Right ventricle myocardium superior (tissue), 1 donor: Measurements from ENCODE around the gene SP100. TPM values are rescaled to one million over a fixed set of nuclear protein-coding genes. Genes with fewer than 3 reads are reported as not detected.
A peak's percentile ranks its signal among the peaks of the same experiment; 100 is the strongest.
"Not testable (repeated sequence)": the region's sequence is repeated elsewhere in the genome, so short reads cannot be mapped to it uniquely, and the experiment has no call there.

Experiments used
- ATAC-seq: fragments of 200-7000 bp; cut with Tn5 transposase; one replicate; pipeline ENCODE4 v1.9.1; 2020; ENCODE audit warnings: mild to moderate bottlenecking; ENCODE audit not compliant: poor library complexity
- DNase-seq: peaks from one replicate; pipeline ENCODE4 v3.0.0-alpha.2; 2020
- intact Hi-C: fragments of 100-400 bp; cut with DNase I; formaldehyde crosslinking; loops from one replicate; pipeline ENCODE4 v1.11.2; 2022
- total RNA-seq: library from RNA; stranded (reverse); fragmentation: NEBNext Ultra II Directional; extraction: Animal tissue kit (Norgen Biotek cat#: 25700); gene quantifications from one replicate; pipeline ENCODE4 v1.2.1, GENCODE V29; 2021
- donor health status: DM: no; HTN: yes; CAD: no; lungs with severe emphysema.

SP100 gene
- total RNA-seq, 1 donor from 2014 or later, result 50.9 TPM

DNA sequence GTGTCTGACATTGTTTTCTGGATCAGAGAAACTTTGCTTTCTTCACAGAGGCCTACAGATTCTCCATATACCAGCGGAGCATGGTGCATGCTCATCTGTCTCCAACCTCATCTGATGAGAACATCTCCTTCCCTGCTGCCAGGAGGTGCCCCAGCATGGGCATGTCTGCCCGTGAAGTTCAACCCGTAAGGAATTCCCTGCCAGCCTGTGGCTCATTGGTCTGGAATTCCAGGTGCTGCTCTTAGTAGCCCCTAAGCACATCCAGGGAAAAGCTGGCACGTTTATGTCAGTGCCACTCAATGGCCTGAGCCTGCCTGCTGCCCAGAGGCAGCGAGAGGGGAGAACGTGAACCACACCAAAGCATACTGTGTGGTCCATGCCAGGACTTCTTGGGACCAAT, 1.7 kb upstream of the SP100 start:
- DNase-seq, result no peak
- no peak for ATAC-seq
- intact Hi-C loops, result no loop called here

DNA sequence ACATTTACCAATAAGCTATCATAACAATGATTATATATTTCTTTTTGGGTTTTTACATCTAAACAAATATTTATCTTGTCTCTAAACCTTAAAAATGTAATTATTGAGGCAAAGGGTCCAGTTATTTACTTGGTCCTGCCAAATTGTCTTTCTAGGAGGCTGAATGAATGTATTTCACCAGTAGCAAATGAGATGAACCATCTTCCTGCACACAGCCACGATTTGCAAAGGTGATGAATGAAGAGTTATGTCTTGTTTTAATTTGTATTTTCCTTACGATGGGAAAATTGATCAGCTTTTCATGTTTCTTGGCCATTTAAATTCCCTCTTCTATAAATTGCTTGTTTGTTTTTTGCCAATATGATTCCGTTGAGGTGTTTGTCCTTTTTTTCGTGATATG, 1.4 kb downstream of the SP100 start:
- intact Hi-C loops, result no loop called here
- no peak for ATAC-seq
- no peak for DNase-seq

DNA sequence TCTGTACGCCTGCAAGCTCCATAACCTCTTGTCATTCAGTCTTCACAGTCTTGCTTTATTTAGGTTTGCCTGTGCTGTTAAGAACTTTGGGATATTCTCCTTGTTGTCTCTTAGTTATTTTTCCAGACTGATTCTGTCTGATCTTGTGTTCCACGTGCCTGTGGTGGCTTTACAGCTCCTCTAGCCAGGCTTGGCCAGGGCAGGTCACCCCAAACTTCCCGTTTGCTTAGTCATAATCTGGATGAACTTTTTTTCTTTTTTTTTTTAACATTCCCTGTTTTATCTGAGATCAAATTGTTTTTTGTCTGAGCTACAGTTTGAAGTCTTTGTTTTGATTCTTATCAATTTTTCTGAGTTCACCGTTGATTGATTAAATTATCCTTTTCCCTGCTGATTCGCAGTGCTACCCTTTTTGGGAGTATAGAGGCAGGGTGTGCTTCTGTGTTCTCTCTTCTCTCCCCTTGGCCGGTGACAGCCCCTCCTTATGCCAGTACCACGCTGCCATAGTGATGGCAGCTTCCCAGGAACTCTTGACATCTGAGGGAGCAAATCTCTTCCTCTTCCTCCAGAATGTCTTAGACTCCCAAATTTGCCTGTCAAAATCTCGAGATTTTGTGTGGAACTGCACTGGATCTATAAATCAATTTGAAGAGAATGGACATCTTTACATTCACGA, 2.5 kb downstream of the SP100 start:
- intact Hi-C loops, result no loop called here
- DNase-seq, result no peak
- ATAC-seq, result peak; percentile 55

DNA sequence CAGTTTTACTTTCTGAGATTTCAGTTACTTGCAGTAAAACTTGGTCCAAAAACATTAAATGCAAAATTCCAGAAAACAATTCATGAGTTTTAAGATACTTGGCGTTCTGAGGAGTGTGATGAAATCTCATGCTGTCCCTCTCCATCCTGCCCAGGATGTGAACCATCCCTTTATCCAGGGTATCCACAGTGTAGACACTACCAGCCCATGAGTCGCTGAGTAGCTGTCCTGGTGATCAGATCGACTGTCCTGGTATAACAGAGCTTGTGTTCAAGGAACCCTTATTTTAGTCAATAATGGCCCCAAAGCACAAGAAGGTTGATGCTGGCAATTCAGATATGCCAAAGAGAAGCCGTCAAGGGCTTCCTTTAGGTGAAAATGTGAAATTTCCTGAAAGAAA, 3.2 kb downstream of the SP100 start:
- DNase-seq, result no peak
- intact Hi-C loops, result no loop called here
- no peak for ATAC-seq

DNA sequence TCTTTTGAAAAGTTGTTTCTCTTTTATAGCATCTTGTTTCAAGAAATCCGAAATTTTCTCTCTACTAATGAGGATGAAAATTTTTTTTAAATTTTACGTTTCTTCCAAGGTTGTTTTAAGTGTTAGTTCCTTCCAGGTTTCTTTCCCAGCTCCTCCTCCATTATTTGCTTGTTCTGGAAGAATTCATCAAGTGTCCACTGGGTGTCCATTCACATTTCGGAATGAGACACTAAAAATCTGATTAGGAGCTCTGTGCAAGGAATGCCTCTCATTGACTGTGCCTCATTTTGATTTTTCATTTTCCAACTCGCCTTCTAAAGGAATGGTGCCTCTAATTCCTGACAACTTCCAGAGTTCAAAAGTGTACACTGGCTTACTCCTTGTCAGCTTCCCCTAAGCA, 6.1 kb downstream of the SP100 start:
- ATAC-seq (no peak), DNase-seq (no peak)
- intact Hi-C loops, result no loop called here

DNA sequence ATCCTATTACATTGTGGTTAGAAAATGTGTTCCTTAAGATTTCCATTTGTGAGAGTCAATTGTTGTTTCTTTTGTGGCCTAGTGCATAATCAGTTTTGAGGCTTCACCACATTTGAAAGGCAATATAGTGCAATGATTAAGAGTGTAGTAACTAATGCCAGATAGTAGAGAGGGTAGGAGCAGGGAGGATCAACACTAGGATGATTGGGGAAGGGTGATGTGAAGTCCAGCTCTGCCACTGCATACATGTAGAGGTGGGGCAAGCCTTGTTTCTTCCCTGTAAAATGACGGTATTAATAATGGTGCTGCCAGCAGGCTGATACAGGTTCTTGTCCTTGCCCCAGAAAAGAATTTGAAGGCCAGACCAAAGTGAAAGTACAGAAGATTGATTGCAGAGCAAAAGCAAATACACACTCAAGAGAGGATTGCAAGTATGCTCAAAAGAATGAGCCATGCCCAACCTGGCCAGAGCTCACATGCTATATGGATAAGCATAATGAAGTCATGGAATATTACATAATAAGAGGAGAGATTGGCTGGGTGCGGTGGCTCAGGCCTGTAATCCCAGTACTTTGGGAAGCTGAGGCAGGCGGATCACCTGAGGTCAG, 8.0 kb downstream of the SP100 start:
- DNase-seq (no peak), ATAC-seq (peak; percentile 43)
- intact Hi-C loops, result no loop called here

DNA sequence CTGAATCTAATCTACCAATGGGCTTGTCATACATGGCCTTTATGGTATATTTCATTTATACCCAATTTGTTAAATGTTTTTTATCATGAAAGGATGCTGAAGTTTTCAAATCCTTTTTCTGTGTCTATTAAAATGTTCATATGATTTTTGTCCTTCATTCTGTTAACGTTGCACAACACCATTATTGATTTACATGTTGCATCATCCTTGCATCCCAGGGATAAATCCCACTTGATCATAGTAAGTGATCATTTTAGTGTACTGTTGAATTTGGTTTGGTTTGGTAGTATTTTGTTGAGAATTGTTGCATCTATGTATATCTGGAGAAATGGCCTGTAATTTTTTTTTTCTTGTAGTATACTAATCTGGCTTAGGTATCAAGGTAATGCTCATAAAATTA, 9.4 kb downstream of the SP100 start:
- intact Hi-C loops, result no loop called here
- ATAC-seq, result no peak
- no peak for DNase-seq

DNA sequence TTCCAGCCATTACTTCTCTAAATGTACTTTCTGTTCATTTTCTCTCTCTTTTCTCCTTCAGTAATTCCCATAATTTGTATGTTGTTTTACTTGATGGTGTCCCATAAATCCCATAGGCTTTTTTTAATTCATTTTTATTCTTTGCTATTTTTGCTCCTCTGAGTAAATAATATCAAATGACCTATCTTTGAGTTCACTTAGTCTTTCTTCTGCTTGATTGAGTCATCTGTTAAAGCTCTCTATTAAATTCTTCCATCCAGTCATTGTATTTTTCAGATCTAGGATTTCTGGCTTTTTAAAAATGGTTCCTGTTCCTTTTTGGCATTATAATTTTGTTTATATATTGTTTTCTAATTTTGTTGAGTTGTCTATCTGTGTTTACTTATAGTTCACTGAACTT, 13.5 kb downstream of the SP100 start:
- no peak for ATAC-seq
- intact Hi-C loops, result no loop called here

DNA sequence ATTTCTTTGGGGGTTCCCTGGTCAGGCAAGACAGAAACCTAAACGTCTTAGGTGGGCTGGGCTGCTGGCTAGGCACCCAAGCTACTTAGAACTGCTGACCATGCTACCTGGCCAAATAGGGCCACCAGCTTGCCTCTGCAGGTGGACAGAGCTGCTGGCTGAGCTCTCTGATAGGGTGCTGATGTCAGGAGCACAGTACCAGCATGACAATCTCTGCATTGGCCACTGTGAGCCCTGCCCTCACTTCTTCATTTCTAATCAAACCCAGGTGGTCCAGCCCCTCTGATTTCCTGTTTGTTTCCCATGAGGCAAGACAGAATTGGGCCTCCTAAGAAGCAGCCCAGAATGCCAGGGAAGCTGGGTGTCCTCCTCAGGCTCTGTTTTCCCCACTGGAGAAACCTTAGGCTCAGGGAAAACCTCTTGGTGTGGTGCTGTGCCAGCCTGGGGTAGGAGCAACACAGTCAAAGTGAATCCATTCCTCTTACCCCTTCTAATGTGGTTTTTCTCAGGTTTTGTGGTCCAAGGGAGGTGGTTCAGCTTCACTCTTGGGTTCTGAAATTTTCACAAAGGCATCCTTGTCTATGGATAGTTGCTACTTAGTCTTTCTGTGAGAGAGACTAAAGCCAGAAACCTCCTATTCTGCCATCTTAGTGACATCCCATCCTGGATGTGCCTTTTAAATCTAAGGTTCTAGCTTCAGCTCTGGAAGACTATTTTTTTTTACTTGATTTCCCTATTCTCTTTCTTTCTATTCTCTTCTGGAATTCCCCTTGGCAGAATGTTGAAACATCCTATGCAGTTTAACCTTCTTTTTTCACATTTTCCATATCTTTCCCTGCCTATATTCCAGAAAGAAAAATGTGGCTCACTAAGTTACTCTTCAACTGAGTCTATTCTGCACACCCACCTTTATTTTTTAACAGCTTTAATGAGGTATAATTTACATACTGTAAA, 15.2 kb downstream of the SP100 start:
- DNase-seq, result no peak
- intact Hi-C loops, result no loop called here
- ATAC-seq, result no peak

More for the DNA sequence above, 13.5 kb downstream of the SP100 start:
- no peak for DNase-seq

DNA sequence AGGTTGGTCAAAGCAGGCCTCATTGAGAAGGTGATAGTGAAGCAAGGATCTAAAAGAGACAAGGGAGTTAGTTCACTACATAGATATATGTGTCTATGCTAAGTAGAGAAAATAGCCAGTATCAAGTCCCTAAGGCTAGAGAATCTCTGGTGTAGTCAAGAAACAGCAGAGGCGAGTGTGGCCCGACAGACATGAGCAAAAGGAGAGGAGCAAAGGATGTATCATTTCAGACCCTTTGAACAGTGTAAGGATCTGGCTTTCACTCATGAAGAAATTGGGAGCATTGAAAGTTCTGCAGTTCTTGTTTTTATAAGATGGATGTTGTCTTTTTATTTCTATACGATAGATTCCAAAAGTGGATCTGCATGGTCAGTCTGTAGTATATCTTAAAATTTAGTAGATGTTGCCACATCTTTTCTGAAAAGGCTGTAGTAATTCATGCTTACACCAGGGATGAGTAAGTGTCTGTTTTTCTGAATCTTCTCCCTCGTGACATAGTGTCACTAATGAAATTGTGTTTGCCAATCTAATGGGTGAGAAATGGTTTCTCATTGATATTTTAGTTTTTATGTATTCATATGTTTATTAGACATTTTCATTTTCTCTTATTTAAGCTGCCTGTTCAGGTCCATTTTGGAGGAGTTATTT, 18.8 kb downstream of the SP100 start:
- intact Hi-C loops, result no loop called here
- no peak for DNase-seq
- no peak for ATAC-seq

DNA sequence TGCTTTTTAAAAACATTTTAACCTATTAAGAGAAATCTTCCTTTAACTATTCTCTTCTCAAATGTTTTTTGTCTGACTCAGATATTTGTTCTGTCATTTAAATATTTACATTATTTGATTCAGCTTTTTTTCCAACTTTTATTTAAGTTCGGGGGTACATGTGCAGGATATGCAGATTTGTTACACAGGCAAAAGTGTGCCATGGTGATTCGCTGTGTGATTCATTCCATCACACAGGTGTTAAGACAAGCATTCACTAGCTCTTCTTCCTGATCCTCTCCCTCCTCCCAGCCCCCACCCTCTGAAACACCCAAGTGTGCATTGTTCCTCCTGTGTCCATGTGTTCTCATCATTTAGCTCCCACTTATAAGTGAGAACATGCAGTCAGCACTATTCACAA, 19.4 kb downstream of the SP100 start:
- DNase-seq (no peak), ATAC-seq (no peak)
- intact Hi-C loops, result no loop called here

DNA sequence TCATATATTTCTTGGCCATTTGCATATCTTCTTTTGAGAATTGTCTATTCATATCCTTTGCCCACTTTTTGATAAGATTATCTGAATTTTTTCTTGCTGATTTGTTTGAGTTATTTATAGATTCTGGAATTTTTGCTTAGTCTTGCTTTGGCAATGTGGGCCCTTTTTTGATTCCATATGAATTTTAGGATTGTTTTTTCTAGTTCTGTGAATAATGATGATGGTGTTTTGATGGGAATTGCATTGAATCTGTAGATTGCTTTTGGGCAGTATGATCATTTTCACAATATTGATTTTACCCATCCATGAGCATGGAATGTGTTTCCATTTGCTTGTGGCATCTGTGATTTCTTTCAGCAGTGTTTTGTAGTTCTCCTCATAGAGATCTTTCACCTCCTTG, 23.1 kb downstream of the SP100 start:
- ATAC-seq, DNase-seq, intact Hi-C loops: not testable (repeated sequence)

DNA sequence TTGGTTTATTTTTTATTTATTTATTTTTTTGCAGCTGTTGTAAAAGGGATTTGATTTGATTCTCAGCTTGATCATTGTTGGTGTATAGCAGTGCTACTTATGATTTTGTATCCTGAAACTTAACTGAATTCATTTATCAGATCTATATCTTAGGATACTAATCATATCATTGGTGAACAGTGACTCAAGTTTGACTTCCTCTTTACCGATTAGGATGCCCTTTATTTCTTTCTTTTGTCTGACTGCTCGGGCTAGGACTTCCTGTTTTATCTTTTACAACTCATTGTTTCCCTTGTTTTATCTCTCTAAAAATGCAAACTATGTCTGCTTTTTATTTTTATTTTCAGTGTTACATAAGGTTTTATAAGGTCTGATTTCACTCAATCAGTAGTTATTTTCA, 23.6 kb downstream of the SP100 start:
- no peak for DNase-seq
- intact Hi-C loops, result no loop called here
- no peak for ATAC-seq

DNA sequence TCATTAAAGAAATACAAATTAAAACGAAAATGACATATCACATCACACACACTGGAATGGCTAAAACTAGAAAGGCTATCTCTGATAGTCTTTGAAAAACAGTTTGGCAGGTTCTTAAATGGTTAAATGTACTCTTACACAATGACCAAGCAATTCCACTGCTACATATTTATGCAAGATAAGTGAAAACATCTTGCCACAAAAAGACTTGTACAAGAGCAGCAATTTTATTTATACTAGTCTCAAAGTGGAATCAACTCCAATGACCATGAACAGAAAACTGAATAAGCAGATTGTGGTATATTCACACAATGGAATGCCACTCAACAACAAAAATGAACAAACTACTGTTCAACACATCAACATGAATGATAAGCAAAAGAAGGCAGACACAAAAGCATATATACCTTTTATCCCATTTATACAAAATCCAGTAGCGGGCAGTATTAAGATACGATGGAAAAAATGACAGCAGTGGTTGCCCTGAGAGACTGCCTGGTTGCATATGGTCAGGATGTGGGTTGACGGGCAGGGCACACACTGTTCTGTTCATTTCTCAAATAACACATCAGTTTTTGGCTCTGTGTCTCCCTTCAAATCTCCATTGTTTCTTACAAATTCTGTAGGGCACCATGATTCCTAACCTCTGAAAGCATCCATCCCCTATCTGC, 25.4 kb downstream of the SP100 start:
- no peak for DNase-seq
- intact Hi-C loops, result no loop called here
- ATAC-seq, result peak; percentile 63

DNA sequence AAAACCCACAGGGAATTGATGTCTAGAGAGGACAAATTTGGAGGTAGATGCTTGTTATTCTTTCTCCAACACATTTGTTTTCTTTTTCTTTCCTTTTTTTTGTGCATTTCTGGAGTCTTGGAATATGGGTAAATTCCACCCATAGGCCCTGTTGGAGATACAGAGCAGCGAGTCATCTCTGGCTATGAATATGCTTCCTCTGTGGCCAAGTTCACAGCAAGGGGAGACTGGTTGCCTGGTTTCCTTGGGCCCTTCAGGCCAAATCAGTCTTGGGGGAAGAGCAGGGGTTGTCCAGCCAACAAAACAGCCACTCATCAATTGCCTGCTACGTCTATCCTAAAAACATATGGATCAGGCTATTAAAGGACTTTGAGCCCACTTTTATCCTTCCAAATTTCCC, 27.5 kb downstream of the SP100 start:
- intact Hi-C loops, result no loop called here

DNA sequence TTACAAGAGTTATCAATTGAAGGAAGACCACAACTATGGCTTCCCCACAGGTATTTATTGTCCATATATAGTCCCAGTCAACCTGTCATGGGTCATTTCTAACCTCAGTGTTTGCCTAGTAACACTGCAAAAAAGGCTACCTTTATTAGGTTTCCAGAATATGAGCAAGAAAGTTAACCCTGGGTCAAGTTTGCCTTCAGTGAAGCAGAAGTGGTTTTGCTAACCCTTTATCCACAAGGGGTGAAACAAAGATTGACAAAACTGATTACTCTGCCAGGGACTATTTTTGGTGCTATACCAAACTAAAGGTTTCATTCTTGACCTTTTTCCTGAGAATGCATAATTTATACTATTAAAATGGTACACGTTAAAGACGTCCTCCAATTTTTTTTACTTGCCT, 28.8 kb downstream of the SP100 start:
- DNase-seq (no peak), ATAC-seq (no peak)
- intact Hi-C loops, result no loop called here

More for the DNA sequence above, 27.5 kb downstream of the SP100 start:
- ATAC-seq (no peak), DNase-seq (no peak)

DNA sequence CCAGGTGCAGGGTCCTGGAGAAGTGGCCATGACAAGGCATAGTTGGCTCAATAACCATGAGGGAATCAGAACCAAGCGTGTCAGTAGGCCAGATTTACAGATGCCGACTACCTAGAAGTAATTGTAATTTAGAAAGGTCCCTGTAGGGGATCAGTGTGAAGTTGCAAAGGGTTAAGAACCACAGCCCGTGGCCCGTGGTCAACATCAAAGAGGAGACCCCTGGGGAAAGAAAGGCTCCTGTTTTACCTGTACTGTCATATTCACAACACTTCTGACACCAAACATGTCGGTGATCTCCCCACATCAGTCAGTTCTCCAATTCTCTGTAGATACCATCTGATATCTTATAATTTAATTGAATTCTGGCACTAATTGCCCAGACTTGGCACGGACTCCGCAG, 31.0 kb downstream of the SP100 start:
- intact Hi-C loops, result no loop called here
- no peak for ATAC-seq
- no peak for DNase-seq

DNA sequence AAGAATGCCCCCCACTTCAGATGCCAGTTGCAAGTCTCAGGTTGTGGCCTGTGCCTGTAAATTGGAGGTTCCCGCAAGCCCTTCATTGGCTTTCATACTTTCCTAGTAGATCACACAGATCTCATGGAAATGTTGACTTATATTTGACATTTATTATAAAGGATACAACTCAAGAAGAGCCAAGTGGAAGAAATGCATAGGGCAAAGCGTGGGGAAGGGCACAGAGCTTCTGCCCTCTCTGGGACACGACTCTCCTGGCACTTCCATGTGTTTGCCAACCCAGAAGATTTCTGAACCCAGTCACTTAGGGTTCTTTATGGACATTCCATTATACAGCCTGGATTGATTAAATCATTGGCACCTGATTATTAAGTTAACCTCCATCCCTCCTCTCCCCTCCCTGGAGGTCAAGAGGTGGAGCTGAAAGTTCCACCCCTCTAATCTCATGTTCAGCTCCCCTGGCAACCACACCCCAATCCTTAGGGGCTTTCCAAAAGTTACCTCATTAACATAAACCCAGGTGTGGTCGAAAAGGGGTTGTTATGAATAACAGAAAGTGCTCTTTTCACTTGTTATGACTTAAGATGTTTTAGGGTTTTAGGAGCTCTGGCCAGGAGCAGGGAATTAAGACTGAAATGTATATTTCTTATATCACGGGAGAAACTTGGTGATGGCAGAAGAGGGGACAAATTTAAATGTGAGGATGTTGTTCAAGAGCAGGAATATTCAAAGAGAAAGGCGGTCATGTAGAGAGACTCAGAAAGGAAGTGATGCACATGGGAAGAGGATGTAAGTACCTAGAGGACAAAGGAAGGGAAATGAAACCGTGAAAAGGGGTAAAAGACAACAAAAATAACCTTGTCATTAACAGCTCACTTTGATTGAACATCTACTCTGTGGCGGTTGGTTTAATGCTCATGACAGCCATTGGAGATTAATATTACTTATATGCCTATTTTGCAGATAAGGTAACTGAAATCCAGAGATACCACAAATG, 31.8 kb downstream of the SP100 start:
- intact Hi-C loops, result no loop called here

More for the DNA sequence above, 31.8 kb downstream of the SP100 start:
- no peak for DNase-seq
- no peak for ATAC-seq
